K562 (cell line): ENCODE results near the gene ABT1. TPM values are rescaled to one million over a fixed set of nuclear protein-coding genes. Genes with fewer than 3 reads are reported as not detected.

Experiments
- ARID2 ChIP-seq: fragments of 450-650 bp; IDR thresholded peaks from 2 replicates; pipeline ENCODE4 v1.6.1; 2017; ENCODE audit warnings: antibody characterized with exemption, mild to moderate bottlenecking
- BRD9 ChIP-seq: fragments of 450-650 bp; IDR thresholded peaks from 2 replicates; pipeline ENCODE4 v1.6.1; 2018; ENCODE audit warnings: low read depth; ENCODE audit not compliant: partially characterized antibody
- MECOM ChIP-seq: fragments of 250-450 bp; sonication (Bioruptor Pico); IDR thresholded peaks from 2 replicates; pipeline ENCODE4 v1.8.0; 2022; ENCODE audit warnings: inconsistent platforms
- NCOA1 ChIP-seq: fragments of 450-650 bp; IDR thresholded peaks from 2 replicates; pipeline ENCODE4 v1.6.1; 2016; ENCODE audit warnings: low read depth
- NCOR1 ChIP-seq: fragments of 450-650 bp; IDR thresholded peaks from 2 replicates; pipeline ENCODE4 v1.6.1; 2016; ENCODE audit warnings: mild to moderate bottlenecking, moderate library complexity
- NELFE ChIP-seq: IDR thresholded peaks from 2 replicates; pipeline ENCODE4 v1.6.1; 2011; ENCODE audit warnings: mild to moderate bottlenecking; ENCODE audit not compliant: insufficient read depth, insufficient read length
- RBM15 ChIP-seq: fragments of 200-400 bp; formaldehyde crosslinking; IDR thresholded peaks from 2 replicates; pipeline ENCODE4 v1.6.1; 2018; ENCODE audit warnings: mild to moderate bottlenecking, low read length, moderate library complexity; ENCODE audit not compliant: insufficient read depth
- REST ChIP-seq, 2 experiments: fragments of 450-650 bp; formaldehyde crosslinking in 1 of 2; IDR thresholded peaks; 2 replicates each; pipeline versions ENCODE4 v1.4.0 to v1.6.1; 2014 to 2020; ENCODE audit warnings: mild to moderate bottlenecking in 2 of 2, borderline replicate concordance in 1 of 2, low read depth in 1 of 2
- RNF2 ChIP-seq: sonication (generic); IDR thresholded peaks from 2 replicates; pipeline ENCODE4 v1.6.1; 2016
- RUNX1 ChIP-seq: sonication (generic); IDR thresholded peaks from 2 replicates; pipeline ENCODE4 v1.6.1; 2016; ENCODE audit warnings: antibody characterized with exemption, low read depth
- SMAD2 ChIP-seq: fragments of 150-350 bp; IDR thresholded peaks from 2 replicates; pipeline ENCODE4 v1.6.1; 2014; ENCODE audit warnings: low read depth, mild to moderate bottlenecking, low read length
- SPI1 ChIP-seq: IDR thresholded peaks from 2 replicates; pipeline ENCODE4 v1.6.1; 2011; ENCODE audit warnings: low read depth, low read length, control low read depth, borderline replicate concordance
- TAF9B ChIP-seq: fragments of 450-650 bp; IDR thresholded peaks from 2 replicates; pipeline ENCODE4 v1.6.1; 2018; ENCODE audit warnings: mild to moderate bottlenecking; ENCODE audit not compliant: partially characterized antibody
- ZKSCAN1 ChIP-seq: fragments of 150-350 bp; IDR thresholded peaks from 2 replicates; pipeline ENCODE4 v1.6.1; 2016; ENCODE audit warnings: low read depth, low read length
- ZKSCAN8 ChIP-seq: fragments of 200-800 bp; sonication (Bioruptor generic); IDR thresholded peaks from 2 replicates; pipeline ENCODE4 v1.6.1; 2016; ENCODE audit warnings: missing genetic modification characterization, missing compliant biosample characterization
- ZNF124 ChIP-seq: sonication (generic); formaldehyde crosslinking; IDR thresholded peaks from 2 replicates; pipeline ENCODE4 v1.8.1; 2022; ENCODE audit warnings: missing genetic modification reagents
- polyA plus RNA-seq, 8 experiments: library from polyadenylated mRNA; depleted of rRNA in 4 of 8; stranded (reverse) in 5 of 8; unstranded in 3 of 8; fragments of >200 nt; fragmentation: Nextera tagmentation in 2 of 8; fragmentation: Illumina TruSeq in 1 of 8; extraction: Ambion mirVana in 2 of 8; extraction: Trizol in 1 of 8; gene quantifications; 2 replicates each; pipeline versions ENCODE4 v1.2.1 to v1.2.3, GENCODE V29; 2011 to 2014; ENCODE audit warnings: inconsistent platforms in 1 of 8, missing spikeins in 1 of 8
- total RNA-seq, 7 experiments: library from RNA; depleted of rRNA in 6 of 7; stranded (reverse); fragments of >200 nt in 6 of 7; fragmentation: Illumina TruSeq in 2 of 7; extraction: Trizol in 2 of 7; gene quantifications; 2 replicates each; pipeline versions ENCODE4 v1.2.1 to v1.2.3, GENCODE V29; 2011 to 2021; ENCODE audit warnings: low replicate concordance in 1 of 7
- TF ChIP-seq, protein P1 (sequence below), 2 experiments: fragments of 450-650 bp in 1 of 2; sonication (generic) in 1 of 2; formaldehyde crosslinking; conservative IDR thresholded peaks; 2 replicates each; pipeline versions ENCODE4 v1.4.0 to v1.8.1; 2020 to 2022; ENCODE audit warnings: mild to moderate bottlenecking in 1 of 2, missing genetic modification reagents in 1 of 2
- TF ChIP-seq, protein P2 (sequence below): fragments of 450-650 bp; formaldehyde crosslinking; IDR thresholded peaks from 2 replicates; pipeline ENCODE4 v1.4.0; 2020; ENCODE audit warnings: mild to moderate bottlenecking, mixed read lengths

The ABT1 gene
- total and polyA plus RNA-seq, 9 of the 15 experiments (the other 6 are each of a cell fraction or from before 2014, with no cell fraction given) = 8.8 to 52.7 (median 40.7) TPM

GRCh38 chr6:26571592-26572296 is 25.0 kb upstream of the ABT1 start (continued):
- TF ChIP-seq SMAD2 (no peak), BRD9 (peak; percentile 98), ZKSCAN8 (CRISPR knock-in tag) (no peak), TAF9B (peak; percentile 74), NCOA1 (peak; percentile 23), RNF2 (peak; percentile 92), RUNX1 (0 out of 2 replicates have a peak, but pooled peaks have one; percentile 8), NCOR1 (peak; percentile 76), ZNF124 (CRISPR knock-in tag) (no peak), RBM15 (no peak), NELFE (no peak), REST (IDR thresholded peaks at IDR 0.05; ENCODE audit: borderline replicate concordance) (0 out of 2 replicates have a peak, but pooled peaks have one; percentile 20), REST (CRISPR knock-in tag; IDR thresholded peaks at IDR 0.05; ENCODE audit: low read depth) (no peak), ARID2 (no peak), MECOM (CRISPR knock-in tag) (no peak), ZKSCAN1 (peak; percentile 72), SPI1 (peak; percentile 75)
- TF ChIP-seq, protein P1, sequence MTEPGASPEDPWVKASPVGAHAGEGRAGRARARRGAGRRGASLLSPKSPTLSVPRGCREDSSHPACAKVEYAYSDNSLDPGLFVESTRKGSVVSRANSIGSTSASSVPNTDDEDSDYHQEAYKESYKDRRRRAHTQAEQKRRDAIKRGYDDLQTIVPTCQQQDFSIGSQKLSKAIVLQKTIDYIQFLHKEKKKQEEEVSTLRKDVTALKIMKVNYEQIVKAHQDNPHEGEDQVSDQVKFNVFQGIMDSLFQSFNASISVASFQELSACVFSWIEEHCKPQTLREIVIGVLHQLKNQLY (CRISPR knock-in tag; conservative IDR thresholded peaks at IDR 0.05) = 0 out of 4 replicates have a peak, but pooled peaks of 1 of the 2 experiments have one; percentile 11
- TF ChIP-seq, protein P2, sequence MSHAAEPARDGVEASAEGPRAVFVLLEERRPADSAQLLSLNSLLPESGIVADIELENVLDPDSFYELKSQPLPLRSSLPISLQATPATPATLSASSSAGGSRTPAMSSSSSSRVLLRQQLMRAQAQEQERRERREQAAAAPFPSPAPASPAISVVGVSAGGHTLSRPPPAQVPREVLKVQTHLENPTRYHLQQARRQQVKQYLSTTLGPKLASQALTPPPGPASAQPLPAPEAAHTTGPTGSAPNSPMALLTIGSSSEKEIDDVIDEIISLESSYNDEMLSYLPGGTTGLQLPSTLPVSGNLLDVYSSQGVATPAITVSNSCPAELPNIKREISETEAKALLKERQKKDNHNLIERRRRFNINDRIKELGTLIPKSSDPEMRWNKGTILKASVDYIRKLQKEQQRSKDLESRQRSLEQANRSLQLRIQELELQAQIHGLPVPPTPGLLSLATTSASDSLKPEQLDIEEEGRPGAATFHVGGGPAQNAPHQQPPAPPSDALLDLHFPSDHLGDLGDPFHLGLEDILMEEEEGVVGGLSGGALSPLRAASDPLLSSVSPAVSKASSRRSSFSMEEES (CRISPR knock-in tag) = no peak
